Measurements from ENCODE around the gene TLX3. TPM values are rescaled to one million over a fixed set of nuclear protein-coding genes. Genes with fewer than 3 reads are reported as not detected.

Gene TLX3
- total RNA-seq, 1 donor from 2014 or later, result not detected

- no peak for TF ChIP-seq CTCF (IDR thresholded peaks at IDR 0.05)
- DNase-seq (ENCODE audit: low spot score), result no peak
- no peak overlapping the region for H3K27ac Mint-ChIP-seq (ENCODE audit: unreplicated experiment)
- no peaks in the 10 kb centered on the region for H3K9me3 Mint-ChIP-seq (ENCODE audit: low read depth)
- H3K4me3 Mint-ChIP-seq (ENCODE audit: unreplicated experiment), result no peak overlapping the region
- H3K36me3 Mint-ChIP-seq (ENCODE audit: low read depth), result peaks cover 4% of the 10 kb centered on the region
- H3K27me3 Mint-ChIP-seq (ENCODE audit: low read depth), result peaks cover 58% of the 10 kb centered on the region
- H3K4me1 Mint-ChIP-seq (ENCODE audit: low read depth), result peaks cover 13% of the 10 kb centered on the region
Observed at GRCh38 chr5:171306166-171306565, 2.9 kb upstream of the TLX3 start.

- Mint-ChIP-seq H3K27ac (ENCODE audit: unreplicated experiment) (no peak overlapping the region), H3K27me3 (ENCODE audit: low read depth) (peaks cover 60% of the 10 kb centered on the region), H3K4me3 (ENCODE audit: unreplicated experiment) (no peak overlapping the region)
Observed at GRCh38 chr5:171306781-171307591, 2.1 kb upstream of the TLX3 start.

GRCh38 chr5:171307789-171308452 lies 1.1 kb upstream of the TLX3 start:
- H3K36me3 Mint-ChIP-seq (ENCODE audit: low read depth), result peaks cover 3% of the 10 kb centered on the region
- TF ChIP-seq CTCF (IDR thresholded peaks at IDR 0.05), result no peak
- no peak overlapping the region for H3K27ac Mint-ChIP-seq (ENCODE audit: unreplicated experiment)
- no peaks in the 10 kb centered on the region for H3K9me3 Mint-ChIP-seq (ENCODE audit: low read depth)
- peaks cover 21% of the 10 kb centered on the region for H3K4me1 Mint-ChIP-seq (ENCODE audit: low read depth)
- no peak for DNase-seq (ENCODE audit: low spot score)
- H3K4me3 Mint-ChIP-seq (ENCODE audit: unreplicated experiment), result no peak overlapping the region
- H3K27me3 Mint-ChIP-seq (ENCODE audit: low read depth), result peaks cover 65% of the 10 kb centered on the region

More at GRCh38 chr5:171306781-171307591, 2.1 kb upstream of the TLX3 start:
- DNase-seq (ENCODE audit: low spot score), result no peak
- H3K4me1 Mint-ChIP-seq (ENCODE audit: low read depth), result peaks cover 16% of the 10 kb centered on the region
- no peaks in the 10 kb centered on the region for H3K9me3 Mint-ChIP-seq (ENCODE audit: low read depth)
- H3K36me3 Mint-ChIP-seq (ENCODE audit: low read depth), result peaks cover 4% of the 10 kb centered on the region
- TF ChIP-seq CTCF (IDR thresholded peaks at IDR 0.05), result no peak

- Mint-ChIP-seq H3K9me3 (ENCODE audit: low read depth) (no peaks in the 10 kb centered on the region), H3K36me3 (ENCODE audit: low read depth) (peaks cover 5% of the 10 kb centered on the region), H3K27ac (ENCODE audit: unreplicated experiment) (no peak overlapping the region), H3K27me3 (ENCODE audit: low read depth) (peaks cover 71% of the 10 kb centered on the region), H3K4me3 (ENCODE audit: unreplicated experiment) (no peak overlapping the region), H3K4me1 (ENCODE audit: low read depth) (peaks cover 27% of the 10 kb centered on the region)
- TF ChIP-seq CTCF (IDR thresholded peaks at IDR 0.05), result no peak
- no peak for DNase-seq (ENCODE audit: low spot score)
Observed at GRCh38 chr5:171309276-171310211, 496 bp downstream of the TLX3 start.

Measured in chondrocyte (in vitro differentiated cells).